Stomach (tissue), 9 donors: ENCODE data around the gene TEFM. TPM values are rescaled to one million over a fixed set of nuclear protein-coding genes. Genes with fewer than 3 reads are reported as not detected.

Experiments used
- DNase-seq, 2 donors: peaks; one replicate each; pipeline versions ENCODE4 v3.0.0 to v3.0.0-alpha.2; 2013 to 2019
- H3K27ac ChIP-seq, 5 donors: fragments of 200-600 bp in 4 of 5; sonication (generic) in 4 of 5; one replicate each; pipeline ENCODE4 v1.5.1; 2013 to 2019; ENCODE audit warnings: mild to moderate bottlenecking in 1 of 5, moderate library complexity in 1 of 5
- H3K27me3 ChIP-seq, 3 donors: fragments of 200-600 bp; sonication (generic); one replicate each; pipeline ENCODE4 v1.5.1; 2017 to 2019; ENCODE audit warnings: mixed run types in 1 of 3
- H3K36me3 ChIP-seq, 4 donors: fragments of 200-600 bp; sonication (generic); 1 replicate in 3 of 4; 2 replicates in 1 of 4; pipeline ENCODE4 v1.5.1; 2016 to 2019
- H3K4me1 ChIP-seq, 4 donors: fragments of 200-600 bp; sonication (generic); one replicate each; pipeline ENCODE4 v1.5.1; 2016 to 2019
- H3K4me3 ChIP-seq, 4 donors: fragments of 200-600 bp; sonication (generic) in 3 of 4; one replicate each; pipeline ENCODE4 v1.5.1; 2016 to 2019; ENCODE audit warnings: mild to moderate bottlenecking in 1 of 4
- H3K9me3 ChIP-seq, 4 donors: fragments of 200-600 bp; sonication (generic); one replicate each; pipeline ENCODE4 v1.5.1; 2016 to 2019
- CTCF ChIP-seq, 7 experiments: fragments of 450-650 bp in 4 of 7; fragments of 200-600 bp in 3 of 7; sonication (generic) in 3 of 7; IDR thresholded peaks; one replicate each; pipeline ENCODE4 v1.5.1; 2016 to 2019; ENCODE audit warnings: antibody characterized with exemption in 7 of 7, control low read depth in 2 of 7, mild to moderate bottlenecking in 1 of 7
- EP300 ChIP-seq: sonication (generic); formaldehyde crosslinking; IDR thresholded peaks from one replicate; pipeline ENCODE4 v1.6.1; 2017; ENCODE audit warnings: antibody characterized with exemption
- POLR2A ChIP-seq, 4 donors: fragments of 450-650 bp; IDR thresholded peaks; one replicate each; pipeline ENCODE4 v1.6.1; 2016; ENCODE audit warnings: antibody characterized with exemption in 4 of 4, control low read depth in 2 of 4, mild to moderate bottlenecking in 1 of 4, moderate library complexity in 1 of 4
- POLR2AphosphoS5 ChIP-seq, 3 donors: sonication (generic); formaldehyde crosslinking; IDR thresholded peaks; one replicate each; pipeline ENCODE4 v1.6.1; 2016; ENCODE audit warnings: antibody characterized with exemption in 3 of 3
- WGBS, 5 donors: extraction: QIAGEN DNeasy Blood & Tissue Kit in 3 of 5; methylation state at CpG; one replicate each; pipeline versions ENCODE4 v1.1.5 to v1.1.7; 2013 to 2018; 5-methylcytosine and 5-hydroxymethylcytosine counted together
- intact Hi-C: fragments of 100-400 bp; cut with DNase I; formaldehyde crosslinking; loops from one replicate; pipeline ENCODE4 v1.15.1; 2023; ENCODE audit warnings: low total_unique reads
- polyA plus RNA-seq, 3 donors: library from polyadenylated mRNA; stranded (reverse); fragments of 200-250 nt; gene quantifications; one replicate each; pipeline ENCODE4 v1.2.3, GENCODE V29; 2013
- total RNA-seq, 5 donors: library from RNA; depleted of rRNA; stranded (reverse); fragments of >200 nt; gene quantifications; one replicate each; pipeline versions ENCODE4 v1.1.0 to v1.2.3, GENCODE V29; 2014 to 2016
- donor health status: healthy with polysubstance abuse.
- donor health status: Bipolar disorder and iron deficiency.
- donor health status: healthy.

Gene TEFM
- total and polyA plus RNA-seq, 8 donors, result 5.9 to 40.3 (median 12.4) TPM

GRCh38 chr17:30897311-30897710 lies 8.7 kb downstream of the TEFM start:
- H3K4me3 ChIP-seq, result no peak overlapping the region
- H3K36me3 ChIP-seq, result peaks cover 11 to 65% (median 58%) of the 10 kb centered on the region in 4 donors
- peaks cover 0 to 3% (median 0%) of the 10 kb centered on the region in 4 donors for H3K4me1 ChIP-seq
- H3K9me3 ChIP-seq, result no peaks in the 10 kb centered on the region
- intact Hi-C loops, result no loop called here
- H3K27ac ChIP-seq, result no peak overlapping the region
- TF ChIP-seq POLR2AphosphoS5 (IDR thresholded peaks at IDR 0.05) (no peak), EP300 (no peak), CTCF (IDR thresholded peaks at IDR 0.05) (no peak), POLR2A (IDR thresholded peaks at IDR 0.05) (no peak)
- no peak for DNase-seq
- no peaks in the 10 kb centered on the region for H3K27me3 ChIP-seq
- WGBS, 5 donors, result 89 to 96% (median 93%) methylated on average over 5 of the region's 5 CpGs

DNA sequence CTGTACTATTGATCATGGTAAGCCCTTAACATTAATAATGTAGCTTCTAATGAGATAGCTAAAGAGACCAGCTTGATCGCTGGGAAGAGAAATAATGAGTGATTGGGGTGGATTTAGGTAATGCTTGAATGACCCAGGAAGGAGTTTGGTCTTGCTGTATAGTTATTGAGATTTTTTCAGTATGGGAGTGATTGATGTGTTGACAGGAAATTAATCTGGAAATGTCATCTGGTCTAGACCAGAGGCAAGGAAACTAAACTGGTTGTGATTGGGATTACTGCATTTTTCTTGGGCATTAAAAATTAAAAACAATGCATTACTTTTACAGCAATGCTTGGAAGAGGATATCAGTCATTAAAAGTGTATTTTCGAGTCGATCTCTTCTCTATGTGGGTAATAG lies 11.8 kb downstream of the TEFM start:
- H3K9me3 ChIP-seq, result no peaks in the 10 kb centered on the region
- whole genome bisulfite sequencing, 5 donors, result 94 to 97% (median 96%) methylated on average over 3 of the region's 3 CpGs
- H3K4me1 ChIP-seq, result no peaks in the 10 kb centered on the region
- no peaks in the 10 kb centered on the region for H3K27me3 ChIP-seq
- H3K36me3 ChIP-seq, result peaks cover 0 to 45% (median 30%) of the 10 kb centered on the region in 4 donors
- H3K27ac ChIP-seq, result no peak overlapping the region
- H3K4me3 ChIP-seq, result no peak overlapping the region
- no peak for TF ChIP-seq POLR2A (IDR thresholded peaks at IDR 0.05)
- no peak for TF ChIP-seq EP300
- TF ChIP-seq CTCF (IDR thresholded peaks at IDR 0.05), result no peak
- no peak for TF ChIP-seq POLR2AphosphoS5 (IDR thresholded peaks at IDR 0.05)
- intact Hi-C loops, result no loop called here
- DNase-seq, result no peak

GRCh38 chr17:30886187-30886586 lies 19.9 kb downstream of the TEFM start:
- 95 to 99% (median 97%) methylated on average over 5 of the region's 5 CpGs for WGBS, 5 donors
- no peak for DNase-seq
- H3K36me3 ChIP-seq, result peaks cover 6 to 12% (median 9%) of the 10 kb centered on the region in 4 donors
- no peaks in the 10 kb centered on the region for H3K9me3 ChIP-seq
- no peak for TF ChIP-seq EP300
- no peak for TF ChIP-seq POLR2A (IDR thresholded peaks at IDR 0.05)
- TF ChIP-seq POLR2AphosphoS5 (IDR thresholded peaks at IDR 0.05), result no peak
- TF ChIP-seq CTCF (IDR thresholded peaks at IDR 0.05), result no peak
- no peak overlapping the region for H3K27ac ChIP-seq
- no peaks in the 10 kb centered on the region for H3K4me1 ChIP-seq
- intact Hi-C loops, result no loop called here
- no peaks in the 10 kb centered on the region for H3K27me3 ChIP-seq
- H3K4me3 ChIP-seq, result no peak overlapping the region

DNA sequence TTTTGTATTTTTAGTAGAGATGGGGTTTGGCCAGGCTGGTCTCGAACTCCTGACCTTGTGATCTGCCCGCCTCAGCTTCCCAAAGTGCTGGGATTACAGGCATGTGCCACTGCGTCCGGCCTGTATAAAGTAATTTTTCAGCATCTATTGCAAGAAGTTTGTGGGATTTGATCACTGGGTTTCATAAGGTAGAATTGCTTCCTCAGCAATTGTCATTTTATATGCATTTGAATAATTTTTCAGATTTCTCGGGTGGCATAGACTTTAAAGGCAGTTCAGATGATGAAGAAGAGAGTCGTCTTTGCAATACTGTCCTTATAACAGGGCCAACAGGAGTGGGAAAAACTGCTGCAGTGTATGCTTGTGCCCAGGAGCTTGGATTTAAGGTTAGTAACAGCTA lies 37.0 kb downstream of the TEFM start:
- no peak overlapping the region for H3K27ac ChIP-seq
- peaks cover 0 to 32% (median 16%) of the 10 kb centered on the region in 4 donors for H3K36me3 ChIP-seq
- TF ChIP-seq POLR2AphosphoS5 (IDR thresholded peaks at IDR 0.05) (no peak), EP300 (no peak), CTCF (IDR thresholded peaks at IDR 0.05) (no peak), POLR2A (IDR thresholded peaks at IDR 0.05) (no peak)
- H3K9me3 ChIP-seq, result no peaks in the 10 kb centered on the region
- H3K27me3 ChIP-seq, result no peaks in the 10 kb centered on the region
- H3K4me1 ChIP-seq, result no peaks in the 10 kb centered on the region
- no peak overlapping the region for H3K4me3 ChIP-seq
- intact Hi-C loops, result no loop called here
- DNase-seq, result no peak
- 94 to 99% (median 97%) methylated on average over 6 of the region's 6 CpGs for WGBS, 5 donors
